ENCODE measurements around the gene SLC37A1. TPM values are rescaled to one million over a fixed set of nuclear protein-coding genes. Genes with fewer than 3 reads are reported as not detected.

The SLC37A1 gene
- total RNA-seq, 1 experiment from 2014 or later, result 15.0 TPM

GRCh38 chr21:42630626-42631025 lies 117.0 kb downstream of the SLC37A1 start (continued):
- no peak for TF ChIP-seq ZBTB33 (IDR thresholded peaks at IDR 0.05; ENCODE audit: extremely low read depth, insufficient replicate concordance, low read length)
- no peak for TF ChIP-seq ZNF274 (IDR thresholded peaks at IDR 0.05; ENCODE audit: low read depth, low read length)
- no peak for TF ChIP-seq CEBPB (IDR thresholded peaks at IDR 0.05; ENCODE audit: low read depth)
- no peak for TF ChIP-seq SRF (IDR thresholded peaks at IDR 0.05; ENCODE audit: low read depth)
- TF ChIP-seq CBX3 (IDR thresholded peaks at IDR 0.05; ENCODE audit: low read depth), result no peak

Other genes starting within 250 kb of the SLC37A1 start
- 0.22 TPM for gene TFF3, start 198.4 kb upstream of the SLC37A1 start, total RNA-seq (2021; ENCODE audit: unreplicated experiment)
- gene TFF2, start 162.9 kb upstream of the SLC37A1 start, total RNA-seq (2021; ENCODE audit: unreplicated experiment), result not detected
- gene TFF1, start 147.3 kb upstream of the SLC37A1 start, total RNA-seq (2021; ENCODE audit: unreplicated experiment), result 0.61 TPM
- gene TMPRSS3, start 117.8 kb upstream of the SLC37A1 start, total RNA-seq (2021; ENCODE audit: unreplicated experiment), result not detected
- gene UBASH3A, start 110.0 kb upstream of the SLC37A1 start, total RNA-seq (2021; ENCODE audit: unreplicated experiment), result 0.07 TPM
- gene RSPH1, start 17.6 kb upstream of the SLC37A1 start, total RNA-seq (2021; ENCODE audit: unreplicated experiment), result 1.5 TPM
- 31.4 TPM for gene PDE9A, start 139.8 kb downstream of the SLC37A1 start, total RNA-seq (2021; ENCODE audit: unreplicated experiment)

Data from HCT116 (cell line).